CD8-positive, alpha-beta memory T cell (primary cell): Measurements from ENCODE around the gene ZBTB16. TPM values are rescaled to one million over a fixed set of nuclear protein-coding genes. Genes with fewer than 3 reads are reported as not detected.

Experiments
- CTCF ChIA-PET: fragments of 350-600 bp; sonication (Branson Sonifier 250); formaldehyde crosslinking; loops from one replicate; lab custom pipeline; 2021; ENCODE audit warnings: antibody characterized with exemption; lab: Charles Lee
- POLR2A ChIA-PET: fragments of 350-600 bp; sonication (Branson Sonifier 250); formaldehyde crosslinking; loops from one replicate; lab custom pipeline; 2021; ENCODE audit warnings: antibody characterized with exemption; lab: Charles Lee
- DNase-seq, 5 donors: peaks; one replicate each; pipeline versions ENCODE4 v3.0.0 to v3.0.0-alpha.2; 2020 to 2022; ENCODE audit warnings: mixed read lengths in 1 of 5
- H3K27ac ChIP-seq: one replicate; pipeline ENCODE4 v1.7.0; 2013; ENCODE audit warnings: low read depth, mild to moderate bottlenecking, low read length, moderate library complexity
- H3K27me3 ChIP-seq: 2 replicates; pipeline ENCODE4 v1.7.0; 2013; ENCODE audit warnings: low read length, mild to moderate bottlenecking; ENCODE audit not compliant: insufficient read depth, poor library complexity, severe bottlenecking
- H3K36me3 ChIP-seq: 2 replicates; pipeline ENCODE4 v1.7.0; 2013; ENCODE audit warnings: mild to moderate bottlenecking, low read length, moderate library complexity; ENCODE audit not compliant: insufficient read depth
- H3K4me1 ChIP-seq: 2 replicates; pipeline ENCODE4 v1.7.0; 2013; ENCODE audit warnings: mild to moderate bottlenecking, low read length, moderate library complexity; ENCODE audit not compliant: insufficient read depth
- H3K4me3 ChIP-seq: 2 replicates; pipeline ENCODE4 v1.7.0; 2013; ENCODE audit warnings: mild to moderate bottlenecking, low read length
- H3K9me3 ChIP-seq: 2 replicates; pipeline ENCODE4 v1.7.0; 2013; ENCODE audit warnings: mild to moderate bottlenecking, low read length
- H3K27ac Mint-ChIP-seq, 8 donors: one replicate each; pipeline ENCODE4 v1.8.0; 2020 to 2021; ENCODE audit warnings: mixed read lengths in 8 of 8, mild to moderate bottlenecking in 6 of 8, inconsistent platforms in 3 of 8, moderate library complexity in 3 of 8
- H3K27me3 Mint-ChIP-seq, 2 donors: one replicate each; pipeline ENCODE4 v1.8.0; 2020 to 2021; ENCODE audit warnings: mixed read lengths in 2 of 2, mild to moderate bottlenecking in 1 of 2, moderate library complexity in 1 of 2
- H3K36me3 Mint-ChIP-seq, 3 donors: one replicate each; pipeline ENCODE4 v1.8.0; 2020 to 2021; ENCODE audit warnings: mixed read lengths in 3 of 3, inconsistent platforms in 1 of 3, mild to moderate bottlenecking in 1 of 3
- H3K4me1 Mint-ChIP-seq, 3 donors: one replicate each; pipeline ENCODE4 v1.8.0; 2020 to 2021; ENCODE audit warnings: mixed read lengths in 3 of 3, inconsistent platforms in 1 of 3, mild to moderate bottlenecking in 1 of 3
- H3K4me3 Mint-ChIP-seq, 7 donors: one replicate each; pipeline ENCODE4 v1.8.0; 2020 to 2021; ENCODE audit warnings: mixed read lengths in 7 of 7, mild to moderate bottlenecking in 6 of 7, moderate library complexity in 4 of 7, inconsistent platforms in 2 of 7
- H3K9me3 Mint-ChIP-seq, 5 donors: one replicate each; pipeline ENCODE4 v1.8.0; 2020 to 2022; ENCODE audit warnings: mixed read lengths in 5 of 5, mild to moderate bottlenecking in 3 of 5, moderate library complexity in 2 of 5, inconsistent platforms in 1 of 5
- polyA plus RNA-seq: library from polyadenylated mRNA; unstranded; fragments of 300-500 nt; fragmentation: Illumina TruSeq; gene quantifications from one replicate; pipeline ENCODE4 v1.2.3, GENCODE V29; 2021
- total RNA-seq, 2 experiments: library from RNA; stranded (reverse); gene quantifications; one replicate each; pipeline ENCODE4 v1.2.3, GENCODE V29; 2021

Gene ZBTB16
- total and polyA plus RNA-seq, 3 experiments from 2014 or later, result 2.1 to 71.9 (median 2.2) TPM

GRCh38 chr11:114061048-114061680 is 1.7 kb downstream of the ZBTB16 start:
- peak overlapping the region in 7 of 8 donors; percentile 85 to 99 (median 93) for H3K27ac Mint-ChIP-seq
- H3K4me1 ChIP-seq, result peaks cover 8% of the 10 kb centered on the region
- no peaks in the 10 kb centered on the region for H3K9me3 Mint-ChIP-seq
- peak overlapping the region; percentile 43 for H3K27ac ChIP-seq
- peaks cover 18 to 24% of the 10 kb centered on the region in 2 donors for H3K27me3 Mint-ChIP-seq
- H3K4me1 Mint-ChIP-seq, result peaks cover 21 to 29% (median 24%) of the 10 kb centered on the region in 3 donors
- peak overlapping the region; percentile 86 to 97 (median 92) for H3K4me3 Mint-ChIP-seq
- H3K27me3 ChIP-seq, result peaks cover 15% of the 10 kb centered on the region
- peak overlapping the region; percentile 59 for H3K4me3 ChIP-seq
- CTCF ChIA-PET, result interaction anchor here (0.7 to 3.2 kb wide), 15 partner anchors 7 to 201 kb away, joined by 3 to 15 read pairs (median 4); no protein-coding TSS in a partner anchor
- DNase-seq, result no peak
- no peaks in the 10 kb centered on the region for H3K36me3 ChIP-seq
- POLR2A ChIA-PET, result interaction anchor here (0.8 to 1.3 kb wide), 3 partner anchors 14 to 130 kb away, joined by 3 to 4 read pairs (median 4); no protein-coding TSS in a partner anchor
- H3K36me3 Mint-ChIP-seq, result peaks cover 0 to 5% (median 4%) of the 10 kb centered on the region in 3 donors
- H3K9me3 ChIP-seq, result no peaks in the 10 kb centered on the region

DNA sequence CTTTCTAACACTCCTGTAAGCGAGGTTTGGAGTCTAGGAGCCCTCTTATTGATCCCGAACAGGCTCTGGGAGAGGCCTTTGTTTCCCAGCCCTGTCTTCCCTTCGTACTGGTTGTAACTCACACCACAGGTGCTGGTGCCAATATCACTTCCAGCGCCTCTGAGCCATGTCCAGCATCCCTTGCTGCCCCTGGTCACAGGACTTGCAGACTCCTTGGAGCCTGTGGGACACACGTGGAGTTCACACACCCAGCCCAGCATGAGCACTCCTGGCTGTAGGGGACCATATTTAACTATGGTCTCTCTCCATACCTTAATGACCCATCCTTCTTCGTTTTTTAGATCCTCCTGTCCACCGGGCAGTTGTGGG is 2.2 kb downstream of the ZBTB16 start:
- ChIA-PET CTCF (interaction anchor here (1.6 to 3.2 kb wide), 6 partner anchors 19 to 200 kb away, joined by 4 to 15 read pairs (median 6); no protein-coding TSS in a partner anchor), POLR2A (no interaction called here)
- peak overlapping the region in 7 of 8 donors; percentile 85 to 99 (median 93) for H3K27ac Mint-ChIP-seq
- Histone ChIP-seq H3K36me3 (no peaks in the 10 kb centered on the region), H3K4me3 (no peak overlapping the region), H3K27ac (no peak overlapping the region), H3K9me3 (no peaks in the 10 kb centered on the region), H3K27me3 (peaks cover 15% of the 10 kb centered on the region), H3K4me1 (peaks cover 8% of the 10 kb centered on the region)
- H3K4me3 Mint-ChIP-seq, result peak overlapping the region; percentile 86 to 97 (median 92)
- DNase-seq, result no peak
- peaks cover 24 to 33% (median 27%) of the 10 kb centered on the region in 3 donors for H3K4me1 Mint-ChIP-seq
- peaks cover 18 to 20% of the 10 kb centered on the region in 2 donors for H3K27me3 Mint-ChIP-seq
- H3K9me3 Mint-ChIP-seq, result no peaks in the 10 kb centered on the region
- peaks cover 0 to 5% (median 4%) of the 10 kb centered on the region in 3 donors for H3K36me3 Mint-ChIP-seq

- peak overlapping the region in 6 of 7 donors; percentile 89 to 97 (median 94) for H3K4me3 Mint-ChIP-seq
- H3K36me3 Mint-ChIP-seq, result peaks cover 0 to 5% (median 4%) of the 10 kb centered on the region in 3 donors
- Histone ChIP-seq H3K4me1 (peaks cover 8% of the 10 kb centered on the region), H3K36me3 (no peaks in the 10 kb centered on the region), H3K27ac (no peak overlapping the region), H3K4me3 (no peak overlapping the region), H3K27me3 (peaks cover 11% of the 10 kb centered on the region), H3K9me3 (no peaks in the 10 kb centered on the region)
- H3K27ac Mint-ChIP-seq, result peak overlapping the region in 7 of 8 donors; percentile 74 to 99 (median 93)
- H3K27me3 Mint-ChIP-seq, result peaks cover 14 to 16% of the 10 kb centered on the region in 2 donors
- no peak for DNase-seq
- ChIA-PET POLR2A (no interaction called here), CTCF (interaction anchor here (1.1 to 3.2 kb wide), 2 partner anchors 122 to 134 kb away, joined by 4 to 11 read pairs; no protein-coding TSS in a partner anchor)
- H3K9me3 Mint-ChIP-seq, result no peaks in the 10 kb centered on the region
- peaks cover 24 to 33% (median 27%) of the 10 kb centered on the region in 3 donors for H3K4me1 Mint-ChIP-seq
Measured at GRCh38 chr11:114062272-114062671, 2.8 kb downstream of the ZBTB16 start.

- Histone ChIP-seq H3K36me3 (no peaks in the 10 kb centered on the region), H3K4me3 (no peak overlapping the region), H3K27ac (no peak overlapping the region), H3K9me3 (no peaks in the 10 kb centered on the region), H3K27me3 (peaks cover under 1% of the 10 kb centered on the region), H3K4me1 (peaks cover 8% of the 10 kb centered on the region)
- no peaks in the 10 kb centered on the region for H3K9me3 Mint-ChIP-seq
- peak overlapping the region in 6 of 7 donors; percentile 55 to 97 (median 92) for H3K4me3 Mint-ChIP-seq
- peaks cover 4 to 12% of the 10 kb centered on the region in 2 donors for H3K27me3 Mint-ChIP-seq
- peaks cover 19 to 40% (median 25%) of the 10 kb centered on the region in 3 donors for H3K4me1 Mint-ChIP-seq
- POLR2A ChIA-PET, result interaction anchor here (0.6 kb wide), 1 partner anchor 44 kb away, joined by 3 read pairs; no protein-coding TSS in a partner anchor
- H3K36me3 Mint-ChIP-seq, result peaks cover 2 to 5% (median 4%) of the 10 kb centered on the region in 3 donors
- peak overlapping the region in 7 of 8 donors; percentile 38 to 99 (median 93) for H3K27ac Mint-ChIP-seq
- DNase-seq, result no peak
- CTCF ChIA-PET, result interaction anchor here (1.1 kb wide), 1 partner anchor 133 kb away, joined by 4 read pairs; no protein-coding TSS in a partner anchor
Measured at GRCh38 chr11:114063149-114063828, 3.8 kb downstream of the ZBTB16 start.

GRCh38 chr11:114063829-114064201 is 4.3 kb downstream of the ZBTB16 start:
- ChIA-PET POLR2A (no interaction called here), CTCF (no interaction called here)
- H3K4me3 Mint-ChIP-seq, result peak overlapping the region in 5 of 7 donors; percentile 66 to 97 (median 92)
- no peak for DNase-seq
- peaks cover 13 to 41% (median 26%) of the 10 kb centered on the region in 3 donors for H3K4me1 Mint-ChIP-seq
- Histone ChIP-seq H3K27ac (no peak overlapping the region), H3K9me3 (no peaks in the 10 kb centered on the region), H3K4me3 (no peak overlapping the region), H3K36me3 (no peaks in the 10 kb centered on the region), H3K27me3 (no peaks in the 10 kb centered on the region), H3K4me1 (peaks cover 3% of the 10 kb centered on the region)
- peaks cover 2 to 12% of the 10 kb centered on the region in 2 donors for H3K27me3 Mint-ChIP-seq
- peaks cover 2 to 5% (median 4%) of the 10 kb centered on the region in 3 donors for H3K36me3 Mint-ChIP-seq
- no peaks in the 10 kb centered on the region for H3K9me3 Mint-ChIP-seq
- H3K27ac Mint-ChIP-seq, result peak overlapping the region in 6 of 8 donors; percentile 38 to 99 (median 97)

DNA sequence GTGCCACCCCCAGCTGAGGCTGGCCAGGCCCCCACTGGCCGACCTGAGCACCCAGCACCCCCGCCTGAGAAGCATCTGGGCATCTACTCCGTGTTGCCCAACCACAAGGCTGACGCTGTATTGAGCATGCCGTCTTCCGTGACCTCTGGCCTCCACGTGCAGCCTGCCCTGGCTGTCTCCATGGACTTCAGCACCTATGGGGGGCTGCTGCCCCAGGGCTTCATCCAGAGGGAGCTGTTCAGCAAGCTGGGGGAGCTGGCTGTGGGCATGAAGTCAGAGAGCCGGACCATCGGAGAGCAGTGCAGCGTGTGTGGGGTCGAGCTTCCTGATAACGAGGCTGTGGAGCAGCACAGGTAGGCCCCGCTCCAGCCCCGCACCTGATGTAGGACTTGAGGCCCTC is 4.7 kb downstream of the ZBTB16 start:
- peaks cover 2 to 5% (median 4%) of the 10 kb centered on the region in 3 donors for H3K36me3 Mint-ChIP-seq
- no peak overlapping the region for H3K27ac ChIP-seq
- no peak overlapping the region for H3K4me3 ChIP-seq

DNA sequence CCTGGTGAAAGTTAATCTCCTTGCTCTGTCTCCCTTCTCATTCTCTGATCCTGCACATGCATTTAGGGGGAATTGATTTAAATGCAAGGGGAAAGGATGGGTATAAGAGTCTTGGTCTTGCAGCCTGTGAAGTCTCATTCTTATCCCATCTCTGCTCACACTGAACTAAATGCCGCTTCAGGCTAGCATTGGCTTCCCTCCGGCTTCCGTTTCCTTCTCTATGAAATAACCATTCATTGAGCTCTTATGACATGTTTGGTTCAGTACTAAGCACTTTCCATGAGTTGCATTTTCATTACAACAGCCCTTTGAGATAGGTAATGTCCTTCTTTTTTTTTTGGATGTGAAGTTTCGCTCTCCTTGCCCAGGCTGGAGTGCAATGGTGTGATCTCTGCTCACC is 5.6 kb downstream of the ZBTB16 start:
- H3K4me3 Mint-ChIP-seq, result peak overlapping the region in 6 of 7 donors; percentile 71 to 97 (median 84)

More for the DNA sequence above, 4.7 kb downstream of the ZBTB16 start:
- Histone ChIP-seq H3K36me3 (no peaks in the 10 kb centered on the region), H3K9me3 (no peaks in the 10 kb centered on the region), H3K4me1 (no peaks in the 10 kb centered on the region), H3K27me3 (no peaks in the 10 kb centered on the region)
- peaks cover 0 to 12% of the 10 kb centered on the region in 2 donors for H3K27me3 Mint-ChIP-seq
- ChIA-PET POLR2A (no interaction called here), CTCF (no interaction called here)
- H3K27ac Mint-ChIP-seq, result peak overlapping the region in 5 of 8 donors; percentile 95 to 99 (median 98)
- H3K9me3 Mint-ChIP-seq, result no peaks in the 10 kb centered on the region
- H3K4me3 Mint-ChIP-seq, result peak overlapping the region in 6 of 7 donors; percentile 26 to 97 (median 78)
- peaks cover 10 to 38% (median 22%) of the 10 kb centered on the region in 3 donors for H3K4me1 Mint-ChIP-seq
- DNase-seq, result no peak

More for the DNA sequence above, 5.6 kb downstream of the ZBTB16 start:
- no peaks in the 10 kb centered on the region for H3K9me3 Mint-ChIP-seq
- H3K27me3 ChIP-seq, result no peaks in the 10 kb centered on the region
- no peaks in the 10 kb centered on the region for H3K4me1 ChIP-seq
- POLR2A ChIA-PET, result no interaction called here
- H3K36me3 ChIP-seq, result no peaks in the 10 kb centered on the region
- H3K36me3 Mint-ChIP-seq, result peaks cover 2 to 5% (median 3%) of the 10 kb centered on the region in 3 donors
- H3K27ac ChIP-seq, result no peak overlapping the region
- H3K4me3 ChIP-seq, result no peak overlapping the region
- no peaks in the 10 kb centered on the region for H3K9me3 ChIP-seq
- H3K27ac Mint-ChIP-seq, result peak overlapping the region in 7 of 8 donors; percentile 72 to 99 (median 98)
- H3K4me1 Mint-ChIP-seq, result peaks cover 10 to 38% (median 22%) of the 10 kb centered on the region in 3 donors
- DNase-seq, result no peak
- H3K27me3 Mint-ChIP-seq, result peaks cover 0 to 12% of the 10 kb centered on the region in 2 donors
- CTCF ChIA-PET, result no interaction called here
